HG02588 (cell line): ENCODE results near the gene PXDN.

Source experiments
- ATAC-seq: cut with Tn5 transposase; IDR thresholded peaks from one replicate; pipeline ENCODE4 v1.9.1; 2021; ENCODE audit warnings: mild to moderate bottlenecking, moderate library complexity; ENCODE audit not compliant: unreplicated experiment

The PXDN gene

DNA sequence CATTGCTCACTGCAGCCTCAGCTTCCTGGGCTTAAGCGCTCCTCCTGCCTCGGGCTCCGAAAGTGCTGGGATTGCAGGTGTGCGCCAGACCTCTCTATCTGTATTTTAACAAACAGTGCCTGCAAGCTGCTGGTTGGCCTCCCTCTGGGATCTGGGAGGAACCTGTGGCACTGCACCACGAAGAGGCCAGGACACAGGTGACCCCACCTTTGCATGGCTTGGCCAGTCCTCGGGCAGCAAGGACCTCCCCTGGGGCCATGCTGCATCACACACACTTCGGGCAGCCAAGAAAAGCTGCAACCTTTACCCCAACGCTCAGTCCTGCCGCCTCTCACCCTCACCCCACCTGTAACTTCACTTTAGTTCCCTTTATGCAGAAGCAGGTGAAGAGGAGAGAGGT lies 70.0 kb downstream of the PXDN start:
- ATAC-seq = no peak

DNA sequence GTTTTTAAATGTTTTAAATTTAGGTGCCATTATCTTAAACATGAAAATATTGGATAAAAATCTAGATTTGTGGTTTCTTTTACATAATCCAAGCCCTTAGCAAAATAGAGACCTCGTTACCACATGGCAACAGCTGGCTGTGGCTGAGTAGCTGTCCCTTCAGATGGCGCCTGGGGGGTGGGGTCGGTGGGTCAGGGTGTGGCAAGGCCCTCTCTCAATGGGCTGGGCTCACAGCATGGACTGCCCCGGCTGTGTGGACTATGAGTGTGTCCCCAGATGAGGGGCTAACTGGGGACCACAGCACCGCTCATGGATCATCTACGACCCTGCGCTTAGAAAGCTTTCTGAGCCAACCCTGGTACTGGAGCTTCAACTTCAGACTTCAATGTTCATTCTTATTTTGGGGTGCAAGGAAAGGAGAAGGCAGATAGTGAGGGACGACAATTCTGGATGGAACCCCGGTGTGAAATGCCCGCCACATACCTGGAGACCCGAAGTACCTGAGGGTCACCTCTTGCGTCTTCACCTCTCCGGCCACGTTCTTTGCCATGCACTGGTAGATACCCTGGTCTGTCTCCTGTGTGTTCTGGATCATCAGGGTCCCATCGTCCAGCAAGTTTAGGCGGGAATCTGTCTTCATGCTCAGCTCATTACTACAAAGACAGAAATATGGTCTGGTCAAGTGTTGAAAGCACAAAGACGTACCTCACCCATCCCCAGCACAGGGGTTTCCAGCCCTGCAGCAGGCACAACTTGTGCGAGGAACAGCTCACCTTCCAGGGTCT lies 71.0 kb downstream of the PXDN start:
- ATAC-seq = no peak

DNA sequence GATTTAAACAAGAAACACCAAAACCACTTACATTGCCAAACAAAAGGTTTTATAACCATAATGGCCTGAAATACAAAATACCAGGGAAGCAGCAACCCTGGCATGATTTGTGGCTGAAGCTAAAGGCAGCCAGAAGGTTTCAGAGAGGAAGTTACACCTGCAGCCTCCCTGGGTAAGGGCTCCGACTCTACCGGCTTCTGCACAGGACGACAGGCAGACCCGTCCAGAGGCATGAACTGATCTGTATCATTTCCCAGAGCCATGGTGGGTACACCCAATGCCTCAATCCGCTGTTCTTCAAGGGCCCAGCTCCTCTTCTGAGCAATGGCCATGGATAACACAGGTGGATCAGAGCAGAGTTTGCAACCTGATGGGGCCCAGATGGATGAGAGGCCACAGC lies 71.6 kb downstream of the PXDN start:
- no peak for ATAC-seq

DNA sequence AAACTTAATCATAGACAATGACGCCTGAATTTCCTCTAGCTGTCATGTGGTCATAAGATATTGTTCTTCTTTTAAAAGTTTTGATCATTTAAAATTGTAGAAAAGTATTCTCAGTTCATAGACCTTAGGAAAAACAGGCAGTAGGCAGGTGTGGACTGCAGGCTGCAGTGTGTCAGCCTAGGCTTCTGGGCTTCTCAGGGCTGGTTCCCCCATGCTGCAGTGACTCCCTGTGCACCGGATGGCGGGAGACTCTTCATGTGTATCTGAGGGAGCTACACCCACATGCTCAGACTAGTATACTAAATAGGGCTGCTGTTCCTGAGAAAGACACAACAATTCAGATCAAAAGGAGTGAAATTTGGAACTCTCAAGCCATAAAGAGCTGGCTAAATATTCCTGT lies 72.4 kb downstream of the PXDN start:
- no peak for ATAC-seq

DNA sequence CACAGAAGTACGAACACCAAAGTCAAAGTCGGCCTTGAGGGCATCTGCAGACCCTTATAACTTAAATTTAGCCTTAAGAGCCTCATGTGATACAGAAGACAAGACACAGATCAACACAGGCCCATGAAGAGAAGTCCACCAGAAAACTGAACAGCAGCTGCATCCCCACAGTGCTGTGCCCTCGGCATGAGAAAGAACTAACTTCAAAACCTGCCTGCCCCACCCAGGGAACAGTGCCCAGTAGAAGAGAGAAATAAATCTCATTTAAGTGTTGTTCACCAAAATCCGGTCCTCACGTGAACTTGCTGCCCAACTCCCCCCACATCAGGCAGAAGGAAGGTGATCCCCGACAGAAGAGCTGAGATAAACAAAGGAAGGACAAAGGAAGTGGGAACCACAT lies 73.7 kb downstream of the PXDN start:
- ATAC-seq = no peak

DNA sequence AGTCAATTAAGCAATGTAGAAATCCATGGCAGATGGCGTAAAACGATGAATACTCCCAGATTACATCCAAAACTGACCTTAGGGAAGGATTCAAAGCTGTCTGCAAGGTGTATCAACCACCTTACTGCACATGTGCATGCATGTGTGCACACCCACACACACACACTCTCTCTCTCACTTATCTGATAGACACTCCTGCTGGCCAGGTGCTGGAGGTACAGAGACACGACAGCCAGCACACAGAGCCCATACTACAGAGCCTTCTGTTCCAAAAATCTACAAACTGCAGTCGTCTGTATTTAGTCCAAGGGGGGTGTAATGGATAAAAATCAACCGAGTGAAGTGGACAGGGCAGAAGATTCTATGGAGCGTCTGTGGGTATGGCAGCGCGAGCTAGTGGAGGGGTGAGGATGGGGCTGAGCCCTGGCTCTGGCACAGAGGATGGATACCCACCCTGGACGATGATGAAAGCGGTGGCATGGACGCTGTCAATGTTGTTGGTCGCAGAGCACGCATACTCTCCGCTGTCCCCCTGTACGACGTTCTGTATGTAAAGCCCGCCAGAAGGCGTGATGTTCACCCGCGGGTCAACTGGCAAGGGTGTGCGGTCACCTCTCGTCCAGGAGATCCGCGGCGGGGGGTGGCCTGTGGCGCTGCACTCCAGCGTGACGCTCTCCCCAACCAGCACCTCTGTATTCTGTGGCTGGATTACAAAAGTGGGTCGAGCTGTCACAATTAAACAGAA lies 78.4 kb downstream of the PXDN start:
- ATAC-seq = no peak

DNA sequence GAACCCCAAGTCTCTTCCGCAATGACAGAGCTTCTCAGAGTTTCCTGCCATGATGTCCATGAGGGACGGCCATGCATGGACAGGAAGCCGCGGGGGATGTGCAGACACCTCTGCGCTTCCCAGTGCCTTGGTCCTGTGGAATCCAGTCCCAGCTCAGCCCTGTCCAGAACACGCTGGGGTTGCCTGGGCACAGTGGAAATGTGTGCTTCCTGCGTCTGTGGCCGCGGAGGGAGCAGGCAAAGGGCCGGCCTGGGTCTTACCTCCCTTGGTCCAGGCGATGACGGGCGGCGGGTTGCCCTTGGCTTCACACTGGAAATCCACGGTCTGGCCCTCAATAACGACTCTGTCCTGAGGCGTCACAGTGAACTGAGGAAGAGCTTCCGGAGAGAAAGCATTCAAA lies 79.6 kb downstream of the PXDN start:
- ATAC-seq = no peak

- ATAC-seq = no peak
Observed at GRCh38 chr2:1664076-1664605, 80.2 kb downstream of the PXDN start.

DNA sequence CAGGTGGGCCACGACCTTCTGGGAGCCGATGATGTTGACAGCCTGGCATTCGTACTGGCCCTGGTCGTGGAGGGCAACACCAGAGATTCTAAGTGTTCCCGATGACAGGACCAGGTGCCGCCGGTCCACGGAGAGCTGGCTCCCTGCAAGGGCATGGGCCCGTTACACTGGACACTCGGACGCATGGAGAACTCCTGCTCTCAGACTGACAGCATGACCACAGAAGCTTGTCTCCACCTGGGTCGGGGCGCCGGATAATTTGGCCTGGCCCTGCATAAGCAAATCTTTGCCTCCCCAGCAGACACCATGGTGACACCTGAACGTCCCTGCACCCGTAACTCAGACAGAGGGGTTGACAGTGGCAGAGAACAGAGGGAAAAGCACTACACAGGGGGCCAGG lies 80.7 kb downstream of the PXDN start:
- no peak for ATAC-seq

DNA sequence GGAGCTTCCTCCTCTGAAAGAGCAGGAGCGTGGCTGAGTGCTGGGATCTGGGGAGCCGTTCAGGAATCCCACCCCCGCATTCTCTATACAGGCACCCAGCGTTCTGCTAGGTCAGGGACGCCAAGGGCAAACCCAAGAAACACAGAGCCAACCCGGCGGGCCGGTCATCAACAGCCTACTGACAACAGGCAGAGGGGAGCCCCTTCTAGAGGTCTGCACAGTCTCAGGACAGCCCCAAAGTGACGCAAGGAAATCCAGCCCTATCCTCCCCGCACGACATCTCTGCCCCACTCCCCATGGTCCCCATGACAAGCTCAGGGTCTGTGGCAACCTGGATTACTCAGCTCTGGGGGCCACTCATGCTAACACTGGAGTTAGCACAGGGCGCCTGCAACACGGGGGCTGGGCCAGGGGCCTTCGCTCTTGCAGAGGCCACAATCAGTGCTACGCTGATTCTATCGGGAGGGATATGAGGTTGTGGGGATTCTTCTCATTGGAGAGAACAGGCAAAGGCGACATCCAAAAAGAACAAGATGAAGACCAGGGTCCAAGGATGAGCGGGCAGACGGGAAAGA lies 81.6 kb downstream of the PXDN start:
- no peak for ATAC-seq

GRCh38 chr2:1661891-1662605 lies 82.3 kb downstream of the PXDN start:
- ATAC-seq = no peak

DNA sequence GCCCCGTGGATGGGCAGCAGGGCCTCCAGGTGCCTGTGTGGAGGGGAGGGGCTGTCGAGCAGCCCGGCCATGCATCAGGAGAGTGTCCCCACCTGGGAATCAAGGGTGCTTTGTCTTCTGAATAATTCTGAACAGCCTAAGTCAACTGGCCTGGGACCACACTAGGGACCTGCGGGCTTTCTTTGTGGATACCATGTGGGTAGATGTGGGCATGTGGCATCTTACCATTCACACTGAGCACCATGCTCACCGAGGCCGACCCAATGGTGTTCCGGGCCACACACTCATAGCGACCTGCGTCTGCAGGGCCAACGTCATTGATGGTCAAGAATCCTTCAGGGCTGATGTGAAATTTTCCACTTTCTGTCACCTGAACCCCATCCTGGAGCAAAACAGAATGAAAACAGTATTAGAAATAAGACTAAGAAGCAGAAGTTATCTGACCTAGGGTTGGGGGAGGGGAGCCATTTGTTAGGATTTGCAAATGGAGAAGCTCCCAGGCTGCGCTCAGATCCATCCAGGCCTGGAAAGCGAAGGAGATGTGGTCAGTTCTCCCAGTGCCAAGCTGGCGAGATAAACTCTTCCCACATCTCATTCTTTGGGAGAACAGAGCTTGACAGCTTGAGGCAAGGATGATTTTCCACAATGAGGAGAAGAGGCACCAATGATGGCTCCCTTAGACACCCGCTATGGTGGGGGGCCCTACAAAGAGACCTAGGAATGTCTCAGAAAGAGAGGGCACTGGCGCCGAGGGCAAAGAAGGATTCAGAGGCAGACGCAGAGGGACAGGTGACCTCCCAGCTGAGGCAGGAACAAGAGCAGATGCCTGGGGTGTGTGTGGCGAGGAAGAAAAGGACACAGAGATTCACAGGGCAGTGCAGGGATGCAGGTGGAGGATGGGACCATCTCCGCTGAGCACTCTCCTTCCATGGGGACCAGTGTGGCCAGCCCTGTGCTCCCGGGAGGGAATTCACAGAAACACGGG lies 83.4 kb downstream of the PXDN start:
- no peak for ATAC-seq

- ATAC-seq = no peak
Observed at GRCh38 chr2:1659951-1660565, 84.3 kb downstream of the PXDN start.

DNA sequence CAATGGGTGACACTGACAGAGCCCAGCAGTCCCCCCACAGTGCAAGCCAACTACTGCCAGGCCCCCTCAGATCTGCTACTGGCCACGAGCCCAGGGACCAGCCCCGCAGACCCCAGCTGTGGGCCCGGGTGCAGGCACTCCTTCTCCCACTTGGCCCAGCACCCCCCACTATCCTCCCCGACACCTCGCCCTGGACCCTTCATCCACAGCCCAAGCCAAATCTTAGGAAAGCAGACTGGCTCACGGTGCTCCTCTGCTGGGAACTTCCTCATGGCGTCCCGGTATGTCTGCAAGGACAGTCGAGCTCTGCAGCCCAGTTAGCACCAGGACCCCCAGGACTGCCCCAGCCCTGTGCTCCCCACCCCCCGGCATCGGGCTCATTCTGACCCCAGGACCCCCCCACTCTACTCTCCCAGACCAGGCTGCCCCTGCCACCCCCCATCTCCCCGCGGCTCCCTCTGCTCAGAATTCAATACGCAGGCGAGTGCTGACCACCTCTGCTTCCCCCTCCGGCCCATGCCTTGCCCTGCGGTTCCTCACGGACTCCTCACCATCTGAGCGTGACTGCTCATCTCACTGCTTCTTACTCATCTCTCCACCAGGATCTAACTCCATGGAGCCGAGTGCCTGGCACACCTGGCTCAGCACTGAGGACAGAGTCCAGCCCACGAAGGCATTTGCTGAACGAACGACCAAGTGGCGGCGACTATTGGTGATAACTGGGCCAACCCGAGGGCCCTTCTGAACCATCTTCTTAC lies 85.7 kb downstream of the PXDN start:
- ATAC-seq = no peak

- no peak for ATAC-seq
Observed at GRCh38 chr2:1656961-1657841, 87.1 kb downstream of the PXDN start.

- no peak for ATAC-seq
Observed at GRCh38 chr2:1656326-1656960, 87.9 kb downstream of the PXDN start.

- no peak for ATAC-seq
Observed at GRCh38 chr2:1655461-1655860, 88.9 kb downstream of the PXDN start.
